ENCODE measurements around the gene TRIM66. TPM values are rescaled to one million over a fixed set of nuclear protein-coding genes. Genes with fewer than 3 reads are reported as not detected.

The TRIM66 gene
- total and polyA plus RNA-seq, 4 donors = 1.6 to 14.3 (median 2.5) TPM

- Histone ChIP-seq H3K4me3 (ENCODE audit: low read depth in 1 of 3, low read length in 3 of 3) (no peak overlapping the region), H3K9me3 (ENCODE audit: control insufficient read depth in 4 of 4, low read length in 3 of 4) (no peaks in the 10 kb centered on the region), H3K36me3 (ENCODE audit: control insufficient read depth in 4 of 4, insufficient read depth in 3 of 4, low read depth in 1 of 4, low read length in 3 of 4) (peaks cover 5 to 21% (median 12%) of the 10 kb centered on the region in 4 donors), H3K4me1 (ENCODE audit: control insufficient read depth in 4 of 4, insufficient read depth in 4 of 4, low read length in 3 of 4) (peaks cover 14 to 45% (median 40%) of the 10 kb centered on the region in 4 donors), H3K27me3 (ENCODE audit: control insufficient read depth in 4 of 4, insufficient read depth in 4 of 4, low read length in 3 of 4) (no peaks in the 10 kb centered on the region), H3K27ac (ENCODE audit: low read depth in 1 of 2, low read length in 2 of 2) (no peak overlapping the region), H3K9ac (ENCODE audit: low read depth in 1 of 2, low read length in 2 of 2) (no peak overlapping the region)
- WGBS = 97% methylated on average over 12 of the region's 12 CpGs
- DNase-seq (ENCODE audit: low spot score) = no peak
- no peak for TF ChIP-seq TAF1 (conservative IDR thresholded peaks at IDR 0.05)
- TF ChIP-seq HNF4A (conservative IDR thresholded peaks at IDR 0.05) = no peak
- TF ChIP-seq NR2F2 (IDR thresholded peaks at IDR 0.05) = no peak
- TF ChIP-seq REST (IDR thresholded peaks at IDR 0.05) = no peak
- no peak for TF ChIP-seq GABPA (IDR thresholded peaks at IDR 0.05 in 1 of 2, conservative IDR thresholded peaks at IDR 0.05 in 1 of 2)
- no peak for TF ChIP-seq FOXA1 (IDR thresholded peaks at IDR 0.05)
- TF ChIP-seq RAD21 (IDR thresholded peaks at IDR 0.05) = no peak
- no peak for TF ChIP-seq ATF3 (IDR thresholded peaks at IDR 0.05)
- TF ChIP-seq CTCF (IDR thresholded peaks at IDR 0.05; ENCODE audit: low read depth, low read length, missing input control) = no peak
- TF ChIP-seq ZBTB33 (IDR thresholded peaks at IDR 0.05) = no peak
- TF ChIP-seq FOXA2 (IDR thresholded peaks at IDR 0.05) = no peak
- TF ChIP-seq EGR1 (IDR thresholded peaks at IDR 0.05; ENCODE audit: low read depth in 2 of 2) = no peak
- no peak for TF ChIP-seq RXRA (IDR thresholded peaks at IDR 0.05)
- no peak for TF ChIP-seq YY1 (IDR thresholded peaks at IDR 0.05)
- no peak for TF ChIP-seq MAX (IDR thresholded peaks at IDR 0.05)
- TF ChIP-seq SP1 (IDR thresholded peaks at IDR 0.05) = no peak
- TF ChIP-seq HNF4G (IDR thresholded peaks at IDR 0.05) = no peak
These were observed 30.0 kb upstream of the TRIM66 start for GRCh38 chr11:8712506-8712905.

Measured in liver (tissue), 9 donors.